HG03571 (cell line): Measurements from ENCODE around the gene DCAF8.

Experiments
- ATAC-seq: cut with Tn5 transposase; IDR thresholded peaks from one replicate; pipeline ENCODE4 v1.9.1; 2021; ENCODE audit not compliant: unreplicated experiment

Gene DCAF8

GRCh38 chr1:160177667-160178066 is 84.7 kb downstream of the DCAF8 start:
- no peak for ATAC-seq

- no peak for ATAC-seq
Observed at GRCh38 chr1:160177231-160177630, 85.1 kb downstream of the DCAF8 start.

DNA sequence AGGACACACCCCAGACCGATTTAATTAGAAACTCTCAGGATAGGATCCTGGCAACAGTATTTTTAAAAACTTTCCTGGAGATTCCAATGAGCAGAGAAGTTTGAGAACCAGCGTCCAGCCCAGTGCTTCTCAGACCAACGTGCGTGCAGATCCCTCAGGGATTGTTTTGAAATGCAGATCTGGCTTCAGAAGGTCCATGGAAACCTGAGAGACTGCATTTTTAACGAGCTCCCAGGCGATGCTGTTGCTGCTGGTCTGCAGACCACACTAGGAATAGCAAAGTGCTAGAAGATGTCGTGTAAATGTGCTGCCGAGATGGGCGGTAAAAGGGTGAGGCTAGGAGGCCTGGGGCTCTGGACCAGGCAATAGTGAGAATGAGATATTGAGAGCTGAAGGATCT is 90.4 kb downstream of the DCAF8 start:
- ATAC-seq: no peak

DNA sequence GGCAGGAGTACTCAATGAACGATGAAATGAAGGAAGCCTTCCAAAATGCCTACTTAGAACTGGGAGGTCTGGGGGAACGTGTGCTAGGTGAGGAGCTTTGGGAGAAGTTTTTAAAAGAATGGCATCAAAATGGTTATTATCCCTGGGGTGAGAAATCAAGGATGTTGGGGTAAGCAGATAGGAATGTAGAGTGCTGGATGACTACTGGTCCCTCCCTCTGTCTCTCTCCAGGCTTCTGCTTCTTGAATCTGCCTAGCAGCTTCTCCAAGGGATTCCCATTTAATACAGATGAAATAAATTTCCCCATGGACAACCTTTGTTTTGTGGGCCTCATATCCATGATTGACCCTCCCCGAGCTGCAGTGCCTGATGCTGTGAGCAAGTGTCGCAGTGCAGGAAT is 91.0 kb downstream of the DCAF8 start:
- no peak for ATAC-seq

GRCh38 chr1:160169553-160170399 is 92.6 kb downstream of the DCAF8 start:
- ATAC-seq: peak; percentile 69

- no peak for ATAC-seq
Observed at GRCh38 chr1:160168609-160169369, 93.6 kb downstream of the DCAF8 start.

GRCh38 chr1:160168016-160168415 is 94.3 kb downstream of the DCAF8 start:
- no peak for ATAC-seq

- ATAC-seq: no peak
Observed at GRCh38 chr1:160167580-160167979, 94.8 kb downstream of the DCAF8 start.

DNA sequence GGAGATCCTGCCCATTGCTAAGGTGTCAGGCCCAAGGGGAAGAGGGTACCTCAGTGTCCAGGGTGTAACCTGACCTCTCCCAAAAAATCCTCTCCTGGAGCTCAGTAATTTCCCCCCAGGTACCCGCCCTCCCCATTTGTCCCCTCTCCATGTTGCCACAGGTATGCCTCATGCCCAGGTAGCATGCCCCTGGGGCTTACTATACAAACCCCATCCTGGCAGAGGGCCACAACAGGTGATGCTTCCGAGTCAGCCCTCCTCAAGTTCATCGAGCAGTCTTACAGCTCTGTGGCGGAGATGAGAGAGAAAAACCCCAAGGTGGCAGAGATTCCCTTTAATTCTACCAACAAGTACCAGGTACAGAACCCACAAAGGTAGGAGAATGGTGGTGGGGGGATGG is 95.3 kb downstream of the DCAF8 start:
- ATAC-seq: no peak

GRCh38 chr1:160166166-160166868 is 96.0 kb downstream of the DCAF8 start:
- ATAC-seq: no peak
